ENCODE data around the gene PRDX1.
A peak's percentile ranks its signal among the peaks of the same experiment; 100 is the strongest.

The PRDX1 gene

DNA sequence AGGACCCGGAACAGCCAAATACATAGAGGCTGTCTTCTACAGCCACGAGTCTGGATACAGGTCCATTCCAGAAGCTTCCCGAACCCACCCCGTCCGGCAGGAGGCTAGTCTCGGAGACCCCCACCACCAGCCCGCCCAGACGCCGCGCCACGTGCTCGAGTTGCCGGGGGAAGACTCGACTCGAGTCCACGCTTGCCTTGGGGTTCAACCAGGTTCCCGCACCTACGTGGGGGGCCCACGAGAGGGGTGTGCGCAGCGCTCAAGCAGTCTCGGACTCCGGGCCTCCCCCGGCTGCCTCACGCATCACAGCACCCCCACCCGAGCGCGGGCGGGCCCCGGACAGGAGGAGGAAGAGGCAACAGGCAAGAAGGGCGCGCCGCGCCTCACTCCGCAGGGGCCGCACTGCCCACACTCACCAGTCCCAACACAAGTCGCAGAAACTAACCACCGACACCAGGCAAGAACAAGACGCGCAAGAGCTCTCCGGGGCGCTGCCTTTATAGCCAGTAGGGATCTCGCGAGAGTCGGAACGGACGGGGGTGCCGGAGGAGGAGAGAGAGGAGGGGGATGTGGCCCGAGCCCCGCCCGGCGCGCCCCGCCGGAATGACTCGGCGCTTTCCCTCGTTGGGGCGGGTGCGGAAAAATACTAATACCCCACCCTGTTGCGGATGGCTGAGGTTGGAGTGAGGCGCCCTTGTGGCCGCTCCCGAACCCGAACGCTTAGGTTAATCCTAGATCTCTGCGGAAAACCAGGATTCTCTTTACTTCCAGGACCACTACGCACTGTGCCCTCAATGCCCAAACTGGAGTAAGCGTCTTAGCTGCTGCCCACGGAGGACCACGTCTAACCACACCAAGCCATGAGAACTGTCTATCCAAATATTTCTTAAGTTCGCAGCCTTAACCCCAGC is at the start of gene PRDX1:
Gene PRDX1 (minus strand): TSS at position 472 of the 911 bp plus-strand sequence. CDS start 2,841 bp downstream, outside the sequence.
- DNase-seq (ENCODE audit: low spot score) = peak; percentile 98

DNA sequence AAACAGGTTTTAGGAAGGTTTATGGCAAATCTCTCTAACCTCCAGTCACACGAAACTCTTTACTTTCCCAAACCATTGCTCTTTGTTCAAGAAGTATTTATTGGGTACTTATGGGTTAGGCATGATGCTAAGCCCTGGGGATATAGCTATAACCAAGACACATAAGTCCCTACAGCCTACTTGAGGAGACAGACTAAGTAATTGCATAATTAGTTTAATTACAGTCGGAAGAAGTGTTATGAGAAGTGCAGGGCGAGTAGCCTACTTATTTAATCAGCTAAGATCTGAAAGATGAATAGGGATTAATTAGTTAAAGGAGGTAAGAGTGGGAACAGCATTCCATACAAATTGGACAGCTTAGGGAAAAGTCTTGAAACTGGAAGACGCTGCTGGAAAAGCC is 48.9 kb upstream of the PRDX1 start:
- no peak for DNase-seq (ENCODE audit: low spot score)

DNA sequence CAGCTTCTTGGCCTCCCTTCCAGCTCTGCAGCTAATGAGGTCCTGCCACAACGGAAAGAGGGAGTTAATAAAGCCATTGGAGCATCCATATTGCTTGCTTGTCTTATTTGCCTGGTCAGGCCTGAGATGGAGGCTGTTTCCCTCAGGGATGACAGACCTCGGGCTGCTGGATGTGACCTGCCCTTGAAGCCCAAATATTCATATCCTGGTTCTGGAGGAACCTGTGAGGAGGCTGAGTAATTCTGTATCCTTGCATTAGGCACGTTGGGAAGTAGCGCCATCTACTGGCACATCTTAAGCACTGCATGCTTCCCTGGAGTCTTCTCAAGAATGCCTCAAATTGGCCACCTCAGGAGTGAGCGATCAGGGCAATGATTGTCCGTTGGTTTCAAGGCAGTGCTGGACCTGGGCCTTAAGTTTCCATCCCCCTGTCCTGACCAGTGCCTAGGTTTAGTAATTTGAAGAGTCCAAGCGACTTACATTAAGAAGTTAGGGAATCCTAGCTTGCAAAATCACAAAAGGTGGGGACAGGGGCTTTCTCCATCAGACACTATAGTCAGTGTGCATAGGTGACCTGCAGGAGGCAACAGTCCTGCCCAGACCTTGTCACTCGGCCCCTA is 48.4 kb upstream of the PRDX1 start:
- peak; percentile 80 for DNase-seq (ENCODE audit: low spot score)

DNA sequence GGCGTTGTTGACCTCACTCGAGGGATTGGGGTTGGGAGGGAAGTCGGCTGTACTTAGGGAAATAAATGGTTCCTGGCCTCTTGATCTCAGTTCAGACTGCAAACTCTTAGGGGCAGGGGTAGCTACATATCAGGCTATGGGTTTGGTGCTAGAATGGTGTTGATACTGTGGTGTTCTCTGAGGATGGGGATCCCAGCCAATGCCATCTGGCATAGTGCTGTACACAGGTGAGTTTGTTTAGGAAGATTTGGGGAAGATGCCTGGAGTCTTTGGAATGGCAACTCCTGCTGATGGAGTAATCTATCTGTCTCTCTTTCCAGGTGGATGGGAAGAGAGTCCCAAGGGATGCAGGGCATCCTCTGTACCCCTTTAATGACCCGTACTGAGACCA is 47.9 kb upstream of the PRDX1 start:
- DNase-seq (ENCODE audit: low spot score) = no peak

DNA sequence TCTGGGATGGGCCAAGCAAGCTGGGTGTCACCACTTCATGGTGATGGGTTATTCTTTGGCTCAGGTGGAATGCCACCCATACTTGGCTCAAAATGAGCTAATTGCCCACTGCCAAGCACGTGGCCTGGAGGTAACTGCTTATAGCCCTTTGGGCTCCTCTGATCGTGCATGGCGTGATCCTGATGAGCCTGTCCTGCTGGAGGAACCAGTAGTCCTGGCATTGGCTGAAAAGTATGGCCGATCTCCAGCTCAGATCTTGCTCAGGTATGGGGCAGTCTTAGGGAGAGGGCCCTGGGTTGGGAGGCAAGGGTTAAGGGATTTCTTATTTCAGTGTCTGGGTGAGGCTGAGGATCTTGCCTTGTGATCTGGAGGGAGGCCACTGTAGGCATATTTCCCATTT is 46.7 kb upstream of the PRDX1 start:
- no peak for DNase-seq (ENCODE audit: low spot score)

DNA sequence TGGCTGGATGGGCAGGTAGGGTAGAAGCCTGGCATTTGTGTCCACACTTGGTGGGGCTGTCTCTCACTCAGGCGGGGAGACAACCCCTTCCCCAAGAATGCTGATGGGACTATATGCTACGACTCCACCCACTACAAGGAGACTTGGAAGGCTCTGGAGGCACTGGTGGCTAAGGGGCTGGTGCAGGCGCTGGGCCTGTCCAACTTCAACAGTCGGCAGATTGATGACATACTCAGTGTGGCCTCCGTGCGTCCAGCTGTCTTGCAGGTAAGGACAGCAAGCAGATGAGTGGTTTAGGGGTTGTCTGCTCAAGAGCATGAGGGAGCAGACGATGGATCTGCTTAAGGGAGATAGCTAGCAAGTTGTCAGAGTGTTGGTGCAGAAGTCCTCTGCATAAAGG is 46.2 kb upstream of the PRDX1 start:
- no peak for DNase-seq (ENCODE audit: low spot score)

DNA sequence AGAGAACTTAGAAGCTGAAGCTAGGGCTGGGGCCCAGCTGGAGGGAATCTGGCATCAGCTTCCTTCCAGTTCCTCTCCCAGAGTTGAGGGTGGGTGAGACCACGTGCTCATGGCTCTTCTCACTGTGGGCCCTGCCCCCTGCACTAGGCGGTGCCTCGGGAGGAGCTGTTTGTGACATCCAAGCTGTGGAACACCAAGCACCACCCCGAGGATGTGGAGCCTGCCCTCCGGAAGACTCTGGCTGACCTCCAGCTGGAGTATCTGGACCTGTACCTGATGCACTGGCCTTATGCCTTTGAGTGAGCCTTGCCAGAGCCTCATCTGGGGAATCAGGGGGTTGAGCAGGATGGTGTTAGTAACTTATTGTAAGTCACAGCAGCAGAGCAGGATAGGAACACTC is 45.0 kb upstream of the PRDX1 start:
- DNase-seq (ENCODE audit: low spot score) = no peak

DNA sequence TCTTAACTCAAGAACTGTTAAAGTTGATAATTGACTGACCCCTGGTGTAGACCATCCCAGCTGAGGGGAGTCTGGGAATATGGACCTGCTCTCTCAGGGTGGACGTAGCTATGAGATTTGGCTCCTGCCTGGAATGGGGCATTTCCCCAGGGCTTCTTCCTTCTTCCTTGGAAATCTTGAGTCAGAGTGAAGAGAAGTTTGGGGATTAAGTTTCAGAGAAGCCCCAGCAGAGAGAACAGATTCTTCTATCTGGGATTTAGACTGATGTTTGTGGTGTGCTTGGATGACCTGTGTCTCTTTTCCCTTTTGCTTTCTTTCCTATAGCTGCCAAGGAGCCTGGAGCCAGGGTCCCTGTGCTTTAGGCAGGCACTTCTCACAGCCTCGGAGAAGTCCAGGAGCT is 42.2 kb upstream of the PRDX1 start:
- no peak for DNase-seq (ENCODE audit: low spot score)

DNA sequence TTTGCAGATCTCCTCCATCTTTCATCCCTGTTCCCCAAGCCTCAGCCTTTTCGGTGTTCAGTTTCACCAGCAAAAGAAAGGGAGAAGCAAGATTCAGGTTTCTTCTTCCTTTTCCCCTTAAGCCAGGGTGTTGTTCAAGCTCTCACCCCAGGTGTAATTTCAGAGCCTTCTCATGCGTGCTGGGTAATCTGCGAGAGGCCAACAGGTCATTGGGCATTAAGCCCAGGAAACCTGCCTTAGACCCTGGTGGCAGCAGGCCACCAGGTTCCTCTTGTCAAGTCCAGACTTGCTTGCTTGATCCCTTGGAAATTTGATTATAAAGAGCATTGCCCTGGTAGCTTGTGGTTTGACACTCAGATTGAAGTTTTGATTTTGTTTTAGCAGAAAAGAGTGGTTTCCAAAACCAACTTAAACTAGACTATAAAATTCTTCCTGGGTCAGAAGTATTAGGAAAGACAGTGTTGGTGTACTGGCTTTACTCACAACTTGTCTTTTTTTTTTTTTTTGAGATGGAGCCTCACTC is 35.8 kb upstream of the PRDX1 start:
- DNase-seq (ENCODE audit: low spot score) = no peak

DNA sequence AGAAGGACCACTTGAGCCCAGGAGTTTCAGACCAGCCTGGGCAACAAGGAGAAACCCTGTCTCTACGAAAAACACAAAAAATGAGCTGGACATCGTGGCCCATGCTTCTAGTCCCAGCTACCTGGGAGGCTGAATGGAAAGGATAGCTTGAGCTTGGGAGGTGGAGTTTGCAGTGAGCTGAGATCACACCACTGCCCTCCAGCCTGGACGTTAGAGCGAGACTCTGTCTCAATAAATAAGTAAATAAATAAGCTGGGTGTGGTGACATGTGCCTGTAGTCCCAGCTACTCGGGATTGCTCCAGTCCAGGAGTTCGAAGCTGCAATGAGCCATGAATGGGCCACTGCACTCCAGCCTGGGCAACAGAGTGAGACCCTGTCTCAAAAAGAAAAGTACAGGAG is 32.5 kb upstream of the PRDX1 start:
- no peak for DNase-seq (ENCODE audit: low spot score)

DNA sequence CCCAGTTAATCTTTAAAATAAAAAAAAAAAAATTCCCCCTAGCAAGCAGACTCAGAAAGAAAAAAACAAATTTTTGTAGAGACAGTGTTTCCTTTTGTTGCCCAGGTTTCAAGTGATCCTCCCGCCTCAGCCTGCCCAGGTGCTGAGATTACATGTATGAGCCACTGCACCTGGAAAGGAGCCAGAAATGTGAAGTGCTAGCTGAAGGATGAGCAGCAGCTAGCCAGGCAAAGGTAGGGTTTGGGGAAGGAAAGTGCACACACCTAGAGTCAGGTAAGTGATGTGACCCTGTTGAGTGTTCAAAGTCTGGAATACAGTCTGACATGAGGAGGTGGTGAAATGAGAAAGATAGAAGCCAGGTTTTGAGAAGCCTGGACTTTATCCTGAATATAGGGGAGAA is 30.6 kb upstream of the PRDX1 start:
- DNase-seq (ENCODE audit: low spot score) = peak; percentile 14

DNA sequence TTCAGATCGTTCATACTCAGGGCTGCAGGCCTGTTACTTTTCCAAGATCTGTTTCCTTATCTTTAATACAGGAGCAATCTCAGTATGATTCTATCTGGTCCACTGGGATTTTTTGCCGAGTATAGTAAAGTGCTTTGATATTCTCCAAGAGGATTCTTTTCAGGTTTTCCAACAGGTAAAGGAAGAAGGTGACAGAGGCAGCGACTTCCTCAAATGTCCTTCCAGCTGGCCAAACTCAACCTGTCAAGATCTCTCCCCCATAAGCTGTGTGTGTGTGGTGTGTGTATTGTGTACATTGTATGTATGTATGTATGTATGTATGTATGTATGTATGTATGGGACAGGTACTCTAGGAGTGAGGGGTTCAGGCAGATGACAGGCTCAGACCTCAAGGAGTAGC is 30.0 kb upstream of the PRDX1 start:
- no peak for DNase-seq (ENCODE audit: low spot score)

DNA sequence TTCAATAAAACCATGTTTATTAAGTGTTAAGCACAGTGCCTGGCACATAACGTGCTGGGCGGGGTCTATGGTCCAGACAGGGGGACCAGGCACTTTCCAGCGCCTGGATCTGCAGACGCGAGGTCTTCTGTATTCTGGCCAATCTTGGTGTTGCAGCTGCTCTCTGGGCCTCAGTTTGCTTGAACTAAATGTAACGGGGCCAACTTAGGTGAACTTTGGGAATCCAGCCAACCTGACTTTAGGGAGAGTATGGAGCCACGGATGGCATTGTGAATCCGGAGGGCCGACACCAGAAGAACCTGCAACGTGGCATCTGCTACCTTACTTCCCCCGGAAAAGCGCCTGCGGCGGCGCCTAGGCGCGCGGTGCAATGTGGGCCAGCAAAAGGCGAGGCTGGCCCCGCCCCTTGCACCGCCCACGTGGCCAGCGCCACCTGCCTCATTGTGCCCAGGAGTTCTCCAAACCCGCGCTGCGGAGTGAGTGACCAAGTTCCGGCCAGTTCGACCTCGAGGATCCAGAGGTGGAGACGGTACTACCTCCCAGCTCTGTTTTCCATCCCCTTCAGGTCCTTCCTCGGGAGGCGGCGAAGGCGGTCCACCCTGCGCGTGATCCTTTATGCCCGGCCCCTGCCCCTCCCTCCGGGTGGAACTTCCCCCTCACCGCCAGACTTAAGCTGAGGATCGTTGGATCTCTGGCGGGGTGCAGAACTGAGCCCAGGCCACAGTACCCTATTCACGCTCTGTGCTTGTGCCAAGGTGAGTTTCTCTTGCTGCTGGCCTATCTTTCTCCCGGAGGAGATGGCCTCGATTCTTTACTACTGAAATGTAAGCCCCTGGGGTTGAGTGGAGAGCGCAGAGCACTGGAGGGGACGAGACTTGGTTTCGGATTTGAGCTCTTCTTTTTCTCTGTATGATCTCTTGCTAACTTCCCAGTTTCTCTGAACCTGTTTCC is 29.0 kb upstream of the PRDX1 start, which contains the start of gene AKR1A1:
Gene AKR1A1 (plus strand): TSS at position 426 of the 951 bp plus-strand sequence. CDS start 10,969 bp downstream, outside the sequence.
- DNase-seq (ENCODE audit: low spot score) = peak; percentile 84

DNA sequence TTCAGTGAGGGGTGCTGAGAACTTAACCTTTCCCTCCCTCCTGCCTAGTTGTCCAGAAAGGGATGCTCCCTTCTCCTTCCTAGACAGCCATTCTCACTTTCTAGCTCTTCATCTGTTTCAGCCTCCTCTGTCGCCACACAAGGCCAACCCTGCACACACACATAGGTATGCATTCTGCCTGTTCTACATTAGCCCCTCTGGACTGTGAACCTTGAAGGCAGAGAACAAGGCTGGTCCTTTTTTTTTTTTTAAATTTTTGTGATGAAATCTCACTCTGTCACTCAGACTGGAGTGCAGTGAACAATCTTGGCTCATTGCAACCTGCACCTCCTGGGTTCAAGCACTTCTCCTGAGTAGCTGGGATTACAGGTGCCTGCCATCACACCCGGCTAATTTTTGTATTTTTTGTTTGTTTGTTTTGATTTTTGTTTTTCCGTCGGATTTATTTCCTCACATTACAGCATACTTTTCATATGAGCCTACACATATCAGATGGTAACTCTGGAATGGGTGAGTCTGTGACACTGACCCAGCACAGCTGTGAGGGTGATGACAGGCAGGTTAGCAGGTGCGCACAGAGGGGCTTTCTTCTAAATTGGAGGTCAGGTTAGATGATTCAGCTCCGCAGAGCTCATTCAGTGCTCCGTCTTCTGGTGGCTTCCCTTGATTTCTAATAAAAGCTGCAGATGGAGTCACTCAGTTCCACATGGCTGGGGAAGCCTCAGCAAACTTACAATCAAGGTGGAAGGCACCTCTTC is 24.0 kb upstream of the PRDX1 start:
- no peak for DNase-seq (ENCODE audit: low spot score)

DNA sequence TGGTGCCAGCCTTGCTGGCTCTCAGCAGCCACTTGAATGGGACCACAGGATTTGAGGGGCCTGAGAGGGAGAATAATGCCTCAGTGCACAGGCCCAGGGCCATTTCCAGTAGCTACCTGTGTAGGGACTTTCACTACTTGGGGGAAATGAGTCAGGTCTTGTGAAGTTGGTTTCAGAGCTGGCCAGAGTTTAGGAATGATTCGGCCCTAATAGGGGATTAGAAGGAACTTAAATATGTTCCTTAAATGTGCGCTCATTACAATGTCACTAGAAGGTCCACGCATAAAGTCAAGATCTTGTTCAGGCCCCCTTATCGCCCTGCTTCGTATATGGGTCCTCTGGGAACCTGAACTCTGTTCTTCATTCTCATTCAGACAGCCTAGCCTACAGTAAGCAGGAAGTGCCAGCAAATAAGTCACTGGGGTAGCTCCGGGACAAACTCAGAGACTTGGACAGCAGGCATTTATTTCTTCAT is 23.4 kb upstream of the PRDX1 start:
- no peak for DNase-seq (ENCODE audit: low spot score)

DNA sequence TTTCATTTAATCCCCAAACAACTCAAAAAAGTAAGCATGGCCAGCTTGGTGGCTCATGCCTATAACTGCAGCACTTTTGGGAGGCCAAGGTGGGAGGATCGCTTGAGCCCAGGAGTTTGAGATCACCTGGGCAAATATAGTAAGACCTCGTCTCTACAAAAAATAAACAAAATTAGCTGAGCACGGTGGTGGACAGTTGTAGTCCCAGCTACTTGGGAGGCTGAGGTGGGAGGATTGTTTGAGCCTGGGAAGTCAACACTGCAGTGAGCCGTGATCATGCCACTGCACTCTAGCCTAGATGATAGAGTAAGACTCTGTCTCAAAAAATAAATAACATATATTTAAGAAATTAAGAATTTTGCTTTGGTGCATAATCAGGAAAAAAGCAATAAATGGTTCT is 22.8 kb upstream of the PRDX1 start:
- DNase-seq (ENCODE audit: low spot score) = no peak

DNA sequence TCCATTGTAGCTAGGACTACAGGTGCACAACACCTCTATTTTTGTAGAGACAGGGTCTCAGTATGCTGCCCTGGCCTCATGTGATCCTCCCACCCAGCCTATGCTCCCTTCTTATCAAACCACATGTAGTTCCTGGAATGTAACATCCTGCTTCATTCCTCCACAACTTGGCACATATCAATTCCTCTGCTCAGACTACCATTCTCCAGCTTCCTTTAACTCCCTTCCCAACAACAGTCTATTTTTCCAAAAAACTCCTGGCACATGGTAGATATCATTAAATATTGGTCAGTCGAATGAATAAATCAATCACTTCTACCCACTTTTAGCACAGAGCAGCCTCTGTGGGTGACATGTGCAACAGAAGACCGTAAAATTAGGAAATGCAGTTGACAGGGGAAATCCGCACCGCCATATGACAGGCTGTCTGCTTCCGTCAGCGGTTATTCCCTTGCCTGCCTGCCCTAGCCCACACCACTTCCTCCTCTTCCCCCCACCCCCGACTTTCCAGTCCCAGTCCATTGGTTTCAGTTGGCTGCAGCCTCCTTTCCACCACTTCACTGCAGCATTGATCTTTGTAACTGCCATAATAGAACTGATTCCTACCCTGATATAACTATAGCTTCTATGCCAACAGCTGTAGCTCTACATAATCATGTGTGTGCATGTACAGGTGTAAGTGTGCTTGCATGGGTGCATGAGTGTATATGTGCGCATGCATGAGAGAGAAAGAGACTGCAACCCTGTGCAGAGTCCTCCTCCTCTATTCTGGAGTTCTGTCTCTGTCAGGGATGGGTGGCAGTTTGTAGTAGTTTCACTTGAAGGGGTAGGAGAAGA is 22.1 kb upstream of the PRDX1 start:
- DNase-seq (ENCODE audit: low spot score) = peak; percentile 66

DNA sequence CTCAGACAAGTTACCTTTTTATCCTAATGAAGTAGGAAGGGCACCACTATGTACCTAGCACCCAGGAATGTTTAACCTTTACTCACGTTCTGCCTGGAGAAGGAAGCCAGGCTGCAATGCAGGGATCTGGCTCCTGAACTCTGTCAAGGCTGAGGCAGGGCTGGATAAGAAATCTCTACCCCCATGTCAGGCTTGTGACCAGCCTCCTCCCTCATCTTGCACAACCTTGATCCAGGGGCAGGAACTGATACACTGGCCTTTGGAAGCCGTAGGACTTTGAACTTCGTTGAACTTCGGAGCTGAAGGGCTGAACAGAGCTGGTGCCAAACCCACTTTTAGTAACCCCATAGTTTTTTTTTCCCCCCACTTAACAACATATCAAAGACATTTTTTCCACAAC is 20.9 kb upstream of the PRDX1 start:
- no peak for DNase-seq (ENCODE audit: low spot score)

DNA sequence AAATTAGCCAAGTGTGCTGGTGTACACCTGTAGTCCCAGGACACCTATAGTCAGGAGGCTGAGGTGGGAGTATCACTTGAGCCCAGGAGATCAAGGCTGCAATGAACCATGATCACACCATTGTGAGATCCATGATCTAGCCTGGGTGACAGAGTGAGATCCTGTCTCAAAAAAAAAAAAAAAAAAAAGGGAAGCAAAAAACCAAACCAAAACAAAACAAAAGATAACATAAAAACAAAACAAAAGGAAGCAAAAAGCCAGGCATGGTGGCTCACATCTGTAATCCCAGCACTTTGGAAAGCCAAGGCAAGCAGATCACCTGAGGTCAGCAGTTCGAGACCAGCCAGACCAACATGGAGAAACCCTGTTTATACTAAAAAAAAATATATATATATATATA is 19.5 kb upstream of the PRDX1 start:
- DNase-seq (ENCODE audit: low spot score) = no peak

DNA sequence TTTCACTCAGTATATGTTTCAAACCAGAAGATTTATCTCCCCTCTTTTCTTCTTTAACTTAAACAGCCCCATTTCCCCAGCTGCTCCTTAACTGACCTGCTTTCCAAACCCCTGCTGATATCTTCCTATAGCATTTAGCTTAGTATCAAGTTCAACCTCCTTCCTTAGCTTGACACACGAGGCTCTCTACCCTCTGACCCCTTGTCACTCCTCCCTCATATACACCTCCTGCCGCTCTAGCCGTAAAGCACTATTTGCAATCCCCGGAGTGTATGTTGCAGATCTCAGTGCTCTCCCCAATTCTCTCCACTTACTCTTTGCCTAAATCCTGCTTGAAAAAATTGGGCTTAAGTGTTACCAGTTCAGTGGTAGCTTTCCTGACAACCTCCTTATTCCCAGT is 15.2 kb upstream of the PRDX1 start:
- DNase-seq (ENCODE audit: low spot score) = no peak

All from CD4-positive, alpha-beta T cell treated with Interleukin-2 at 100 ng/mL for 4 hours (primary cell).